ENCODE results near the gene DGKB.

DNA sequence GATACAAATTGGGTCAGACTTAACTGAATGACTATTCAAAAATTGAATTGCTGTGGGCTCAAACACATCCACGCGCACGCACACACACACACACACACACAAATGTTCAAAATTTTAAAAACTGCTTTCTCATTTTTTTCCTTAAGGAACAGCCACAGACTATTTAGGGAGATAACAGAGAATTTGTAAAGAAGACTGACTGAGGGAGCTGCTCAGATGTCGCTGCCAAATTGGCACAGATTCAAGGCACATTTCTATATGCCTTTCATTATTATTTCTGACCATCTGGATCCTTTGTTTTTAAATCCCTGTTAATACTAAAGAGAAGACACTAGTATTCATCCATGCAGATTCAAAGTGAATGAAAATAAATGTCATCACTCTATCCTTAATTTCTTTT lies 154.8 kb downstream of the DGKB start:
- TF ChIP-seq, protein P1, sequence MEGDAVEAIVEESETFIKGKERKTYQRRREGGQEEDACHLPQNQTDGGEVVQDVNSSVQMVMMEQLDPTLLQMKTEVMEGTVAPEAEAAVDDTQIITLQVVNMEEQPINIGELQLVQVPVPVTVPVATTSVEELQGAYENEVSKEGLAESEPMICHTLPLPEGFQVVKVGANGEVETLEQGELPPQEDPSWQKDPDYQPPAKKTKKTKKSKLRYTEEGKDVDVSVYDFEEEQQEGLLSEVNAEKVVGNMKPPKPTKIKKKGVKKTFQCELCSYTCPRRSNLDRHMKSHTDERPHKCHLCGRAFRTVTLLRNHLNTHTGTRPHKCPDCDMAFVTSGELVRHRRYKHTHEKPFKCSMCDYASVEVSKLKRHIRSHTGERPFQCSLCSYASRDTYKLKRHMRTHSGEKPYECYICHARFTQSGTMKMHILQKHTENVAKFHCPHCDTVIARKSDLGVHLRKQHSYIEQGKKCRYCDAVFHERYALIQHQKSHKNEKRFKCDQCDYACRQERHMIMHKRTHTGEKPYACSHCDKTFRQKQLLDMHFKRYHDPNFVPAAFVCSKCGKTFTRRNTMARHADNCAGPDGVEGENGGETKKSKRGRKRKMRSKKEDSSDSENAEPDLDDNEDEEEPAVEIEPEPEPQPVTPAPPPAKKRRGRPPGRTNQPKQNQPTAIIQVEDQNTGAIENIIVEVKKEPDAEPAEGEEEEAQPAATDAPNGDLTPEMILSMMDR (conservative IDR thresholded peaks at IDR 0.05): no peak
- no peak for TF ChIP-seq EZH2 (IDR thresholded peaks at IDR 0.05; ENCODE audit: low read depth)

Data from PC-9 (cell line).